Endometrial microvascular endothelial cells (primary cell): ENCODE measurements around the gene CRIM1. TPM values are rescaled to one million over a fixed set of nuclear protein-coding genes. Genes with fewer than 3 reads are reported as not detected.

Source experiments
- in situ Hi-C: cut with HindIII; loops from 2 replicates; pipeline ENCODE4 v1.10.0; 2017; ENCODE audit warnings: low sequenced_read_pairs, low pct_unique_long_range_greater_than_20kb; ENCODE audit errors: inconsistent ontology term
- total RNA-seq: library from RNA; depleted of rRNA; stranded (reverse); fragments of >200 nt; gene quantifications from one replicate; pipeline ENCODE4 v1.2.3, GENCODE V29; 2015; ENCODE audit errors: inconsistent ontology term

Gene CRIM1
- total RNA-seq, 1 donor from 2014 or later, result 906 TPM

GRCh38 chr2:36385603-36386002, 30.0 kb downstream of the CRIM1 start:
- in situ Hi-C loops, result no loop called here

- in situ Hi-C loops, result no loop called here
Measured at GRCh38 chr2:36387258-36387916, 31.8 kb downstream of the CRIM1 start.

GRCh38 chr2:36388472-36388871, 32.9 kb downstream of the CRIM1 start:
- in situ Hi-C loops, result no loop called here

- in situ Hi-C loops, result no loop called here
Measured at GRCh38 chr2:36389091-36389564, 33.5 kb downstream of the CRIM1 start.

GRCh38 chr2:36389577-36389976, 34.0 kb downstream of the CRIM1 start:
- in situ Hi-C loops, result no loop called here

- in situ Hi-C loops, result no loop called here
Measured at GRCh38 chr2:36392571-36393255, 37.1 kb downstream of the CRIM1 start.

- in situ Hi-C loops, result no loop called here
Measured at GRCh38 chr2:36393738-36394256, 38.2 kb downstream of the CRIM1 start.

- in situ Hi-C loops, result no loop called here
Measured at GRCh38 chr2:36394804-36395203, 39.2 kb downstream of the CRIM1 start.

GRCh38 chr2:36395866-36396265, 40.3 kb downstream of the CRIM1 start:
- in situ Hi-C loops, result no loop called here

GRCh38 chr2:36396878-36397539, 41.4 kb downstream of the CRIM1 start:
- in situ Hi-C loops, result no loop called here

- in situ Hi-C loops, result no loop called here
Measured at GRCh38 chr2:36397728-36398413, 42.3 kb downstream of the CRIM1 start.

- in situ Hi-C loops, result no loop called here
Measured at GRCh38 chr2:36399050-36399449, 43.5 kb downstream of the CRIM1 start.

- in situ Hi-C loops, result no loop called here
Measured at GRCh38 chr2:36403675-36404230, 48.2 kb downstream of the CRIM1 start.

- in situ Hi-C loops, result no loop called here
Measured at GRCh38 chr2:36404318-36404717, 48.7 kb downstream of the CRIM1 start.

GRCh38 chr2:36404754-36405153, 49.2 kb downstream of the CRIM1 start:
- in situ Hi-C loops, result no loop called here

- in situ Hi-C loops, result no loop called here
Measured at GRCh38 chr2:36405183-36405582, 49.6 kb downstream of the CRIM1 start.

- in situ Hi-C loops, result no loop called here
Measured at GRCh38 chr2:36406296-36406695, 50.7 kb downstream of the CRIM1 start.

- in situ Hi-C loops, result no loop called here
Measured at GRCh38 chr2:36407413-36407812, 51.8 kb downstream of the CRIM1 start.

GRCh38 chr2:36408198-36408703, 52.7 kb downstream of the CRIM1 start:
- in situ Hi-C loops, result no loop called here
